ENCODE measurements around the gene KCNAB3.
A peak's percentile ranks its signal among the peaks of the same experiment; 100 is the strongest.

Gene KCNAB3

GRCh38 chr17:7886227-7887037, 43.2 kb downstream of the KCNAB3 start:
- peak; percentile 30 for DNase-seq (ENCODE audit: low read depth)
- peak; percentile 7 for TF ChIP-seq CTCF (IDR thresholded peaks at IDR 0.05; ENCODE audit: low read length, missing control alignments)
- peak overlapping the region; percentile 78 for H3K4me3 ChIP-seq (replicated peaks; ENCODE audit: low read depth, low read length)

GRCh38 chr17:7885367-7886226, 44.1 kb downstream of the KCNAB3 start:
- no peak for TF ChIP-seq CTCF (IDR thresholded peaks at IDR 0.05; ENCODE audit: low read length, missing control alignments)
- H3K4me3 ChIP-seq (replicated peaks; ENCODE audit: low read depth, low read length), result peak overlapping the region; percentile 78
- peak; percentile 31 for DNase-seq (ENCODE audit: low read depth)

DNA sequence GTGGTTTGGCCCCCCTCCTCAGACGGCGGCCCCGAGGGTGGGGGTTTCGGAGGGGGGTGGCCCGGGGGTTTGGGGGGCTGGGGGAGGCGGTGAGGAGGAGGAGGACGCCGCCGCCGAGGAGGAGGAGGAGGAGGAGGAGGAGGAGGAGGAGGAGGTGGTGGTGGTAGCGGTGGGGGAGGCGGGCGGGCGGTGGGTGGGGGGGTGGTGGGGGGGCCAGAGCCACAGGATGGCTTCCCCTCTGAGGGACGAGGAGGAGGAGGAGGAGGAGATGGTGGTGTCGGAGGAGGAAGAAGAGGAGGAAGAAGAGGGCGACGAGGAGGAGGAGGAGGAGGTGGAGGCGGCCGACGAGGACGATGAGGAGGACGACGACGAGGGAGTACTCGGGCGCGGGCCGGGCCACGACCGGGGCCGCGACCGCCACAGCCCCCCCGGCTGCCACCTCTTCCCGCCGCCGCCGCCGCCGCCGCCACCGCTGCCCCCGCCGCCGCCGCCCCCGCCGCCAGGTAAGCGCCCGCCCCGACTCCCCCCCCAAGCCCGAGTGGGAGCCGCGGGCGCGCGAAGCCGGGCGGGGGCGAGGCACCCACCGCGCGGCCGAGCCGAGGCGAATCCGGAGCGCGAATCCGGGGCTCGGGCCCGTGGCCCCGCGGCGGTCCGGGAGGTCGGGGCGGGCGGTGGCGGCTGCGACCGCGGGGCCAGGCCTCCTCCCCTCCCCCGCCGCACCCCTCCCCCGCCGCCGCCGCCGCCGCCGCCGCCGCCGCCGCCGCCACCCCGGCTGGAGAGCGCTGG, 44.9 kb downstream of the KCNAB3 start:
- no peak for TF ChIP-seq CTCF (IDR thresholded peaks at IDR 0.05; ENCODE audit: low read length, missing control alignments)
- DNase-seq (ENCODE audit: low read depth), result no peak
- peak overlapping the region; percentile 78 for H3K4me3 ChIP-seq (replicated peaks; ENCODE audit: low read depth, low read length)

DNA sequence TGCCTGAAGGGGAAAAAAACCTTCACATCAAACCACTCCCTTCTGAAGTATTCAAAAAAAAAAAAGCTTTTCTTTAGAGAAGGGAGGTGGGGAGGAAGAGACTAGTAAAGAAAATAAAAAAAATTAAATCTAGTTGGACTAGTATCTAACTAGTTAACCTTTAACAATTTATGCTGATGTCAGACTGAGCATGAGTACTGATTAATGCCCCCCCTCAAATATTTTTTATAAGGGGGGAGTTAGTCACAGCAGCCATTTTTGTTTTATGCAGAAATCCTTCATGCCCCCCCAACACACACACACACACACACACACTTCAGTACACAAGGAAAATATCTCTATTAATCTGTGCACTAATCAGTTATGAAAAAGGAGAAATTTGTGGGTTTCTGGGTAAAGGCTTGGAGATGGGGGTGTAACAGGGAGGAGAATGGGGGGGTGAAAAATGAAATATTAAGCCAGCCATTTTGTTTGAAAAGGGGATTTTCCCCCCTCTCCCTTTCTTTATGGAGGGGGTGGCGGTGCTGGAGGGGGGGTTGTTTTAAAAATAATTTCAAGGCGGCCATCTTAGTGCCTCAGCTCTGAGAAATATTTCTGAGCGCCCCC, 45.8 kb downstream of the KCNAB3 start:
- peak; percentile 41 for DNase-seq (ENCODE audit: low read depth)
- TF ChIP-seq CTCF (IDR thresholded peaks at IDR 0.05; ENCODE audit: low read length, missing control alignments), result no peak

DNA sequence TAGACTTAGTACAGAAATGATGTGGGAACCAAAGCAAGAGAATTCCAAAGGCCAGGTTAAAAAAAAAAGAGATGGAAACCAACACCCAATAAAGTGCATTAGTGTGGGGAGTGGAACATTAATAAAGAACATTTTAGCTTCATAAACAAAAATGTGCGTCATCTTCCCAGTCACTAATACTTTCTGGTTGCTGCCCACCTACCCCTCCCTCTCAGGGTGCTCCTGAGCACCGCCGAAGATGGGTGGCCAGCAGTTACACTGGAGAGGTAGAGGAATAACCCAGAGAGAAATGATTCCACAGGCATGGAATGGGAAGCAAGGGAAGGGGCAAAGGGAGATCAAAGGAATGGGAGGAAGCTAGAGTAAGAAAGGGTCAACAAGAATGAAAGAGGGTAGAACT, 47.0 kb downstream of the KCNAB3 start:
- DNase-seq (ENCODE audit: low read depth), result no peak
- TF ChIP-seq CTCF (IDR thresholded peaks at IDR 0.05; ENCODE audit: low read length, missing control alignments), result no peak
- no peak overlapping the region for H3K4me3 ChIP-seq (replicated peaks; ENCODE audit: low read depth, low read length)

More for the DNA sequence above, 45.8 kb downstream of the KCNAB3 start:
- peak overlapping the region; percentile 78 for H3K4me3 ChIP-seq (replicated peaks; ENCODE audit: low read depth, low read length)

GRCh38 chr17:7882068-7882467, 47.6 kb downstream of the KCNAB3 start:
- H3K4me3 ChIP-seq (replicated peaks; ENCODE audit: low read depth, low read length), result no peak overlapping the region
- TF ChIP-seq CTCF (IDR thresholded peaks at IDR 0.05; ENCODE audit: low read length, missing control alignments), result no peak
- DNase-seq (ENCODE audit: low read depth), result no peak
